ENCODE data around the gene C16orf95.
"Not testable (repeated sequence)": the region's sequence is repeated elsewhere in the genome, so short reads cannot be mapped to it uniquely, and the experiment has no call there.

C16orf95 gene

GRCh38 chr16:87316923-87317749 is at the start of gene C16orf95:
C16orf95 (minus strand) TSS chr16:87317392; CDS start chr16:87317242, 150 bp downstream.
- peak; percentile 88 for DNase-seq

GRCh38 chr16:87366930-87367329 is 49.7 kb upstream of the C16orf95 start:
- no peak for DNase-seq

- no peak for DNase-seq
Observed at GRCh38 chr16:87366288-87366687, 49.1 kb upstream of the C16orf95 start.

- no peak for DNase-seq
Observed at GRCh38 chr16:87365021-87365713, 48.0 kb upstream of the C16orf95 start.

- DNase-seq = no peak
Observed at GRCh38 chr16:87363771-87364455, 46.7 kb upstream of the C16orf95 start.

- not testable (repeated sequence) for DNase-seq
Observed at GRCh38 chr16:87362828-87363559, 45.8 kb upstream of the C16orf95 start.

GRCh38 chr16:87361916-87362619 is 44.9 kb upstream of the C16orf95 start:
- no peak for DNase-seq

- DNase-seq = no peak
Observed at GRCh38 chr16:87360862-87361610, 43.8 kb upstream of the C16orf95 start.

- DNase-seq = no peak
Observed at GRCh38 chr16:87359121-87359520, 41.9 kb upstream of the C16orf95 start.

GRCh38 chr16:87358696-87359095 is 41.5 kb upstream of the C16orf95 start:
- DNase-seq = no peak

- no peak for DNase-seq
Observed at GRCh38 chr16:87358250-87358649, 41.1 kb upstream of the C16orf95 start.

- DNase-seq = no peak
Observed at GRCh38 chr16:87356491-87356853, 39.3 kb upstream of the C16orf95 start.

- no peak for DNase-seq
Observed at GRCh38 chr16:87353613-87354012, 36.4 kb upstream of the C16orf95 start.

- no peak for DNase-seq
Observed at GRCh38 chr16:87352818-87353217, 35.6 kb upstream of the C16orf95 start.

- DNase-seq = no peak
Observed at GRCh38 chr16:87351320-87351698, 34.1 kb upstream of the C16orf95 start.

- no peak for DNase-seq
Observed at GRCh38 chr16:87350681-87351319, 33.6 kb upstream of the C16orf95 start.

- no peak for DNase-seq
Observed at GRCh38 chr16:87350031-87350430, 32.8 kb upstream of the C16orf95 start.

GRCh38 chr16:87348616-87349157 is 31.5 kb upstream of the C16orf95 start:
- DNase-seq = no peak

- no peak for DNase-seq
Observed at GRCh38 chr16:87347932-87348615, 30.9 kb upstream of the C16orf95 start.

GRCh38 chr16:87346517-87347060 is 29.4 kb upstream of the C16orf95 start:
- DNase-seq = no peak

Data from kidney glomerular epithelial cell (primary cell).